Renal cortex interstitium (tissue), 15 donors: ENCODE measurements around the gene PATZ1. TPM values are rescaled to one million over a fixed set of nuclear protein-coding genes. Genes with fewer than 3 reads are reported as not detected.
"Not testable (repeated sequence)": the region's sequence is repeated elsewhere in the genome, so short reads cannot be mapped to it uniquely, and the experiment has no call there.

Source experiments
- DNase-seq, 11 donors: peaks; one replicate each; pipeline ENCODE4 v3.0.0-alpha.2; 2013; ENCODE audit warnings: low read depth in 9 of 11, low spot score in 4 of 11; ENCODE audit errors: extremely low read depth in 1 of 11
- long read RNA-seq, 16 experiments: transcript quantifications; one replicate each; lab custom pipeline, GENCODE V29; 2026
- polyA plus RNA-seq, 3 donors: library from polyadenylated mRNA; unstranded; fragments of 120-200 nt; gene quantifications; one replicate each; pipeline ENCODE4 v1.2.1, GENCODE V29; 2013; ENCODE audit not compliant: insufficient read length in 3 of 3

PATZ1 gene, protein sequence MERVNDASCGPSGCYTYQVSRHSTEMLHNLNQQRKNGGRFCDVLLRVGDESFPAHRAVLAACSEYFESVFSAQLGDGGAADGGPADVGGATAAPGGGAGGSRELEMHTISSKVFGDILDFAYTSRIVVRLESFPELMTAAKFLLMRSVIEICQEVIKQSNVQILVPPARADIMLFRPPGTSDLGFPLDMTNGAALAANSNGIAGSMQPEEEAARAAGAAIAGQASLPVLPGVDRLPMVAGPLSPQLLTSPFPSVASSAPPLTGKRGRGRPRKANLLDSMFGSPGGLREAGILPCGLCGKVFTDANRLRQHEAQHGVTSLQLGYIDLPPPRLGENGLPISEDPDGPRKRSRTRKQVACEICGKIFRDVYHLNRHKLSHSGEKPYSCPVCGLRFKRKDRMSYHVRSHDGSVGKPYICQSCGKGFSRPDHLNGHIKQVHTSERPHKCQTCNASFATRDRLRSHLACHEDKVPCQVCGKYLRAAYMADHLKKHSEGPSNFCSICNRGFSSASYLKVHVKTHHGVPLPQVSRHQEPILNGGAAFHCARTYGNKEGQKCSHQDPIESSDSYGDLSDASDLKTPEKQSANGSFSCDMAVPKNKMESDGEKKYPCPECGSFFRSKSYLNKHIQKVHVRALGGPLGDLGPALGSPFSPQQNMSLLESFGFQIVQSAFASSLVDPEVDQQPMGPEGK
- polyA plus RNA-seq: 10 to 100 TPM; 71.6 to 79.6 (median 71.7) TPM
- long read RNA-seq, donor 1, transcript PATZ1-201 (3 exons, 2,516 nt): major isoform, 14 of 25 reads
- long read RNA-seq, donor 1, partial matches to known transcripts: 0 of 25 reads
- long read RNA-seq, donor 1, other reads (novel, unspliced or antisense): 0 of 25 reads
- long read RNA-seq, donor 2, transcript PATZ1-205 (2 exons, 1,702 nt): major isoform, 7 of 29 reads
- long read RNA-seq, donor 2, transcript PATZ1-201 (3 exons, 2,516 nt): major isoform, 7 of 29 reads
- long read RNA-seq, donor 2, partial matches to known transcripts: 7 of 29 reads
- long read RNA-seq, donor 2, other reads (novel, unspliced or antisense): 0 of 29 reads
- long read RNA-seq, donor 3, transcript PATZ1-203 (4 exons, 3,638 nt): minor isoform, 14 of 61 reads
- long read RNA-seq, donor 3, transcript PATZ1-201 (3 exons, 2,516 nt): major isoform, 15 of 61 reads
- long read RNA-seq, donor 3, partial matches to known transcripts: 24 of 61 reads
- long read RNA-seq, donor 3, other reads (novel, unspliced or antisense): 0 of 61 reads
- long read RNA-seq, donor 4, transcript PATZ1-205 (2 exons, 1,702 nt): major isoform, 9 of 22 reads
- long read RNA-seq, donor 4, transcript PATZ1-203 (4 exons, 3,638 nt): minor isoform, 7 of 22 reads
- long read RNA-seq, donor 4, partial matches to known transcripts: 0 of 22 reads
- long read RNA-seq, donor 4, other reads (novel, unspliced or antisense): 0 of 22 reads
- long read RNA-seq, donor 5, transcript PATZ1-203 (4 exons, 3,638 nt): major isoform, 13 of 40 reads
- long read RNA-seq, donor 5, transcript PATZ1-205 (2 exons, 1,702 nt): minor isoform, 8 of 40 reads
- long read RNA-seq, donor 5, transcript PATZ1-201 (3 exons, 2,516 nt): minor isoform, 12 of 40 reads
- long read RNA-seq, donor 5, partial matches to known transcripts: 0 of 40 reads
- long read RNA-seq, donor 5, other reads (novel, unspliced or antisense): 0 of 40 reads
- long read RNA-seq, donor 6, transcript PATZ1-203 (4 exons, 3,638 nt): minor isoform, 6 of 103 reads
- long read RNA-seq, donor 6, transcript PATZ1-205 (2 exons, 1,702 nt): minor isoform, 8 of 103 reads
- long read RNA-seq, donor 6, transcript PATZ1-201 (3 exons, 2,516 nt): major isoform, 10 of 103 reads
- long read RNA-seq, donor 6, partial matches to known transcripts: 38 of 103 reads
- long read RNA-seq, donor 6, other reads (novel, unspliced or antisense): 39 of 103 reads
- long read RNA-seq, donor 7, transcript PATZ1-205 (2 exons, 1,702 nt): major isoform, 15 of 36 reads
- long read RNA-seq, donor 7, transcript PATZ1-201 (3 exons, 2,516 nt): minor isoform, 6 of 36 reads
- long read RNA-seq, donor 7, transcript PATZ1-203 (4 exons, 3,638 nt): minor isoform, 6 of 36 reads
- long read RNA-seq, donor 7, partial matches to known transcripts: 5 of 36 reads
- long read RNA-seq, donor 7, other reads (novel, unspliced or antisense): 0 of 36 reads
- long read RNA-seq, donor 8, transcript PATZ1-204 (5 exons, 3,711 nt): minor isoform, 10 of 66 reads
- long read RNA-seq, donor 8, transcript PATZ1-203 (4 exons, 3,638 nt): minor isoform, 13 of 66 reads
- long read RNA-seq, donor 8, transcript PATZ1-201 (3 exons, 2,516 nt): minor isoform, 12 of 66 reads
- long read RNA-seq, donor 8, transcript PATZ1-205 (2 exons, 1,702 nt): major isoform, 19 of 66 reads
- long read RNA-seq, donor 8, partial matches to known transcripts: 6 of 66 reads
- long read RNA-seq, donor 8, other reads (novel, unspliced or antisense): 5 of 66 reads
- long read RNA-seq, donor 9, transcript PATZ1-203 (4 exons, 3,638 nt): minor isoform, 8 of 37 reads
- long read RNA-seq, donor 9, transcript PATZ1-201 (3 exons, 2,516 nt): major isoform, 10 of 37 reads
- long read RNA-seq, donor 9, transcript PATZ1-205 (2 exons, 1,702 nt): minor isoform, 6 of 37 reads
- long read RNA-seq, donor 9, partial matches to known transcripts: 12 of 37 reads
- long read RNA-seq, donor 9, other reads (novel, unspliced or antisense): 0 of 37 reads
- long read RNA-seq, donor 10, transcript PATZ1-201 (3 exons, 2,516 nt): major isoform, 13 of 32 reads
- long read RNA-seq, donor 10, transcript PATZ1-203 (4 exons, 3,638 nt): minor isoform, 10 of 32 reads
- long read RNA-seq, donor 10, transcript PATZ1-205 (2 exons, 1,702 nt): minor isoform, 7 of 32 reads
- long read RNA-seq, donor 10, partial matches to known transcripts: 0 of 32 reads
- long read RNA-seq, donor 10, other reads (novel, unspliced or antisense): 0 of 32 reads
- long read RNA-seq, donor 11, transcript PATZ1-203 (4 exons, 3,638 nt): minor isoform, 7 of 20 reads
- long read RNA-seq, donor 11, transcript PATZ1-201 (3 exons, 2,516 nt): major isoform, 8 of 20 reads
- long read RNA-seq, donor 11, partial matches to known transcripts: 0 of 20 reads
- long read RNA-seq, donor 11, other reads (novel, unspliced or antisense): 0 of 20 reads
- long read RNA-seq, donor 12, partial matches to known transcripts: 0 of 7 reads
- long read RNA-seq, donor 12, other reads (novel, unspliced or antisense): 0 of 7 reads
- long read RNA-seq, donor 13, transcript PATZ1-203 (4 exons, 3,638 nt): major isoform, 22 of 62 reads
- long read RNA-seq, donor 13, transcript PATZ1-201 (3 exons, 2,516 nt): minor isoform, 14 of 62 reads
- long read RNA-seq, donor 13, transcript PATZ1-205 (2 exons, 1,702 nt): minor isoform, 8 of 62 reads
- long read RNA-seq, donor 13, partial matches to known transcripts: 14 of 62 reads
- long read RNA-seq, donor 13, other reads (novel, unspliced or antisense): 0 of 62 reads
- long read RNA-seq, donor 14, transcript PATZ1-201 (3 exons, 2,516 nt): minor isoform, 6 of 49 reads
- long read RNA-seq, donor 14, transcript PATZ1-205 (2 exons, 1,702 nt): minor isoform, 5 of 49 reads
- long read RNA-seq, donor 14, transcript PATZ1-203 (4 exons, 3,638 nt): major isoform, 11 of 49 reads
- long read RNA-seq, donor 14, partial matches to known transcripts: 18 of 49 reads
- long read RNA-seq, donor 14, other reads (novel, unspliced or antisense): 5 of 49 reads
- long read RNA-seq, donor 15, transcript PATZ1-205 (2 exons, 1,702 nt): major isoform, 6 of 17 reads
- long read RNA-seq, donor 15, transcript PATZ1-203 (4 exons, 3,638 nt): minor isoform, 5 of 17 reads
- long read RNA-seq, donor 15, partial matches to known transcripts: 0 of 17 reads
- long read RNA-seq, donor 15, other reads (novel, unspliced or antisense): 0 of 17 reads
- long read RNA-seq, donor 16, transcript PATZ1-205 (2 exons, 1,702 nt): minor isoform, 17 of 307 reads
- long read RNA-seq, donor 16, transcript PATZ1-204 (5 exons, 3,711 nt): minor isoform, 12 of 307 reads
- long read RNA-seq, donor 16, transcript PATZ1-201 (3 exons, 2,516 nt): minor isoform, 17 of 307 reads
- long read RNA-seq, donor 16, transcript PATZ1-203 (4 exons, 3,638 nt): major isoform, 20 of 307 reads
- long read RNA-seq, donor 16, partial matches to known transcripts: 119 of 307 reads
- long read RNA-seq, donor 16, other reads (novel, unspliced or antisense): 119 of 307 reads

DNA sequence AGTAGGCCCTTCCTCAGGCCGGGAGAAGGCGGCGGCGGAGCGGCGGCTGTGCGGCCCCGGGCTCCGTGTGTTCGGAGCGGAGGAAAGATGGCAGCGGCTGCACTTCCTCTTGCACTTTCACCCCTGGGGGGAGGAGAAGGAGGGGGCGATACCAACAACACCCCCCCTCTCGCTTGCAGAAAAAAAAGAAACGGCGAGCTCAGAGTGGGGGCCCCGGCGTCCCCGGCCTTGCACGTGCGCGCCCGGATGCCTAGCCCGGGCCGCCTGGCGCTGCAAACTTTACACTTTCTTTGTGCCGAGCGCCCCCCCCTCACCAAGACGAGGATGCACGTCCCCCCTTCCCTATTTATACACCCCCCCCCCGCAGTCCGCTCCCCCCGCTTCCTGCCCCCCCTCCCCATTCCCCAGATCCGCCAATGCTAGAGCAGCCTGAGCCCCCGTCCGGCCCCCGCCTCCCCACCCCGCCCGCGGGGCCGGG is at the start of gene PATZ1:
Gene PATZ1, minus strand, starts transcription at position 92 of the 478 bp plus-strand sequence. CDS start 744 bp downstream, outside the sequence.
- peak in 8 of 11 donors; percentile 75 to 89 (median 80) for DNase-seq

DNA sequence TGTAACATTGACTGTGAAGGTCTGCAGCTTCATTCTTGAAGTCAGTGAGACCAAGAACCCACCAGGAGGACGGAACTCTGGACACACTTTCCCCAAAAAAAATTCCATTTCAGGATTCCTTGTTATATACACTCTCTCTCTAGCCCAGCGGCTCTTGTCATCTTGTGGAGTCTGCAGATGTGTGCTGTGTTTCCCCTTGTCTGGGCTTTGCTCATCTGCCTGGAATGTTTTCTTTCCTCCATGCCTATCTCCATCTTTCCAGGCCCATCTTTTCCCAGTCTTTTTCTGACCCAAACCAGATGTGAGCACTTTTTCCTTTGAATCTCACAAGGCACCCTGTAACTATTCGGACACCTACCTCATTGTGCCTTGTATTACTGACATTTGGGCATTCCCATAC is 48.2 kb upstream of the PATZ1 start:
- no peak for DNase-seq

- no peak for DNase-seq
These were observed 47.7 kb upstream of the PATZ1 start for GRCh38 chr22:31393893-31394292.

GRCh38 chr22:31378651-31379050 is 32.5 kb upstream of the PATZ1 start:
- not testable (repeated sequence) for DNase-seq

DNA sequence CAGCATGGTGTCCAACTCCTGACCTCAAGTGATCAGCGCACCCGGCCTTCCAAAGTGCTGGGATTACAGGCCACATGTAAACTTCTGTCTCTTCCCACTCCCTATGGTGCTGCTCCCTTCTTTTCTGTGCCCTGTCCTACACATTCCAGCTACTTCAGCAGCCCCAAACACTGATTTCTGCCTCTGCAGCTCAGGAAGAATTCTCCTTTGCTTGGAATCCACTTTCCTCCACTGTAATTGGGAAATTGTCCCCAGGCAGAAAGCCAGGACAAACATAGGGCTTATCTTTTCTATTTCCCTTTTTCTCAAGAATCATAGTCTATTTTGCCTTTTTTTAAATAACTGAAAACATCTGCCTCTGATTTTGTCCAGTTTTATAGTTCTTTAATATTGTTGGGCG is 32.0 kb upstream of the PATZ1 start:
- DNase-seq: peak in 1 of 11 donors; percentile 25

- peak in 1 of 11 donors; percentile 17 for DNase-seq
These were observed 31.5 kb upstream of the PATZ1 start for GRCh38 chr22:31377612-31378011.

- DNase-seq: no peak
These were observed 21.3 kb upstream of the PATZ1 start for GRCh38 chr22:31367426-31367825.

DNA sequence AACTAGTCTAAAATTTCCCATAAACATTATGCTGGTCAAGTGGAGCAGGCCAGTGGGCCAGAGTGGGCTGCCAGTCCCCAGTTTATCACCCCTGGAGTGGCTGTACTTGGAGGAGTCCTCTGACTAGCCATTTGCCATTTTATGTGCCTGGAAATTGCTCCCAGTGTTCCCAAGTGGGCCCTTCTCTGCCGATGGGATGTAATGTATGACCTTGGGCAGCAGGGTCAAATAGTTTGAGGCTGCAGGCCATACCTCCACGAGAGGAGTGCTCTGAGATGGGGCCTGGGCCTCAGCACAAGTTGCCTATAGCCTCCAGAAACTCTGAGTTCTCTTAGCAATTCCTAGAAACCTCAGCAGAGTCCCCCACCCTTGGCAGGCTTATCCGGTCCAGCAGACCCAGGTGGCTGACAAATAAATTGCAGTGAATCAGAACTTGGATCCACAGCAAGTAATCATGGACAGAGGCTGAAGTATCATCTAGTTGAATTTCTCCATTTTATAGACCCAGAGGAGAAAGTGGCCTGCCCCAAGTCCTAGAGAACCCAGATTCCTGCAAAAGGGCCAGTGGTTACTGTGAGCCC is 17.8 kb upstream of the PATZ1 start:
- no peak for DNase-seq

DNA sequence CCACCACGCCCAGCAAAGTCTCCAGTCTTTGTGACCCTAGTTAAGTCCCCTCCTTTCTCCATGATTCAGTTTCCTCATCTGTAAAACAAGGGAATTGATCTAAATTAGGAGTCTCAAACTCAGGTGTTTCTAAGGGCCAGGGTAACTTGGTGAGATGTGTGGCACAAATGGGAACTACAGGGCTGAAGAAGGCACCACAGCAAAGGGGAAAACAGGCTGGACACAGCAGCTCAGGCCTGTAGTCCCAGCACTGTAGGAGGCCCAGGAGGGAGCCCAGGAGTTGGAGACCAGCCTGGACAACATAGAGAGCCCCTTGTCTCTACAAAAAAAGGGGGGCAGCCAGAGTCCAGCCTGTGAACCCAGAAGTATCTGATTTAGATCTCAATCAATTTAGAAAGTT is 15.6 kb upstream of the PATZ1 start:
- DNase-seq: no peak

GRCh38 chr22:31360029-31360428 is 13.9 kb upstream of the PATZ1 start:
- no peak for DNase-seq

GRCh38 chr22:31354515-31354914 is 8.4 kb upstream of the PATZ1 start:
- no peak for DNase-seq

- peak in 1 of 11 donors; percentile 14 for DNase-seq
These were observed 4.3 kb upstream of the PATZ1 start for GRCh38 chr22:31350410-31350863.

DNA sequence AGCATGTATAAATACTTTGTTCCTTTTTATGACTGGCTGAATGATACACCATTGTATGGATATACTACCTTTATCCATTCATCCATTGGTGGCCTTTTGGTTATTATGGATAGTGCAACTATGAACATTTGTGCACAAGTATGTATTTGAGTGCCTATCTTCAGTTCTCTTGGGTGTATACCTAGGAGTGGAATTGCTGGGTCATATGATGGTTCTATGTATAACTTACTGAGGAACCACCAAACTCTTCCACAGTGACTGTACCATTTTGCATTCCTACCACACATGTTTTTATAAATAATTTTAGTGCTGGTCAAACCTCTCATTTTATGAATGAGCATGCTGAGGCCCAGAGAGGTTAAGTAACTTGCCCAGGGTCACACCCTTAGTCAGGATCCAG is 3.8 kb upstream of the PATZ1 start:
- DNase-seq: no peak
